Measurements from ENCODE around the gene PDE11A. TPM values are rescaled to one million over a fixed set of nuclear protein-coding genes. Genes with fewer than 3 reads are reported as not detected.

The PDE11A gene
- total and polyA plus RNA-seq, 4 donors: 0.11 to 1.3 (median 0.25) TPM; not detected in 1

DNA sequence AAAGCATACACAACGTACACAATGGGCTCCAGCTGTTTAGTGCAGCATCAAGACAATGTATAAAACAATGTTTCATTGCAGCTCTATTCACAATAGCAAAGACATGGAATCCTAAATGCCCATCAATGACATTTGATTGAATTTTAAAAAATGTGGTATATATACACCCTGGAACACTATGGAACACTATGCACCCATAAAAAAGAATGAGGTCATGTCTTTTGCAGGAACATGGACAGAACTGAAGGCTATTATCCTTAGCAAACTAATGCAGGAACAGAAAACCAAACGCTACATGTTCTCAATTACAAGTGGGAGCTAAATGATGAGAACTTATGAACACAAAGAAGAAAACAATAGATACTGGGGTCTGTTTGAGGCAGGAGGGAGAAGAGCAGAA, 364.5 kb downstream of the PDE11A start:
- H3K36me3 ChIP-seq (ENCODE audit: control insufficient read depth in 4 of 4, insufficient read depth in 4 of 4, low read length in 4 of 4): no peaks in the 10 kb centered on the region
- peaks cover 0 to 4% (median 0%) of the 10 kb centered on the region in 4 donors for H3K9me3 ChIP-seq (ENCODE audit: control insufficient read depth in 4 of 4, insufficient read depth in 3 of 4, low read length in 3 of 4)
- H3K9ac ChIP-seq (ENCODE audit: insufficient read depth in 1 of 2, low read length in 2 of 2): no peak overlapping the region
- TF ChIP-seq, protein P1, sequence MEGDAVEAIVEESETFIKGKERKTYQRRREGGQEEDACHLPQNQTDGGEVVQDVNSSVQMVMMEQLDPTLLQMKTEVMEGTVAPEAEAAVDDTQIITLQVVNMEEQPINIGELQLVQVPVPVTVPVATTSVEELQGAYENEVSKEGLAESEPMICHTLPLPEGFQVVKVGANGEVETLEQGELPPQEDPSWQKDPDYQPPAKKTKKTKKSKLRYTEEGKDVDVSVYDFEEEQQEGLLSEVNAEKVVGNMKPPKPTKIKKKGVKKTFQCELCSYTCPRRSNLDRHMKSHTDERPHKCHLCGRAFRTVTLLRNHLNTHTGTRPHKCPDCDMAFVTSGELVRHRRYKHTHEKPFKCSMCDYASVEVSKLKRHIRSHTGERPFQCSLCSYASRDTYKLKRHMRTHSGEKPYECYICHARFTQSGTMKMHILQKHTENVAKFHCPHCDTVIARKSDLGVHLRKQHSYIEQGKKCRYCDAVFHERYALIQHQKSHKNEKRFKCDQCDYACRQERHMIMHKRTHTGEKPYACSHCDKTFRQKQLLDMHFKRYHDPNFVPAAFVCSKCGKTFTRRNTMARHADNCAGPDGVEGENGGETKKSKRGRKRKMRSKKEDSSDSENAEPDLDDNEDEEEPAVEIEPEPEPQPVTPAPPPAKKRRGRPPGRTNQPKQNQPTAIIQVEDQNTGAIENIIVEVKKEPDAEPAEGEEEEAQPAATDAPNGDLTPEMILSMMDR (IDR thresholded peaks at IDR 0.05; ENCODE audit: control extremely low read depth, extremely low read depth): no peak
- H3K27ac ChIP-seq (ENCODE audit: low read depth in 1 of 2, low read length in 1 of 2): no peak overlapping the region
- H3K27me3 ChIP-seq (ENCODE audit: control insufficient read depth in 3 of 3, insufficient read depth in 3 of 3, low read length in 2 of 3): no peaks in the 10 kb centered on the region
- ATAC-seq (ENCODE audit: insufficient read depth, low FRiP score) (no peak), DNase-seq (no peak)
- H3K4me1 ChIP-seq (ENCODE audit: control insufficient read depth in 5 of 5, insufficient read depth in 5 of 5, low read length in 5 of 5): peaks cover 0 to 7% (median 2%) of the 10 kb centered on the region in 5 donors
- 93 to 96% methylated on average over 2 of the region's 2 CpGs for WGBS, 2 donors
- no peak overlapping the region for H3K4me3 ChIP-seq

DNA sequence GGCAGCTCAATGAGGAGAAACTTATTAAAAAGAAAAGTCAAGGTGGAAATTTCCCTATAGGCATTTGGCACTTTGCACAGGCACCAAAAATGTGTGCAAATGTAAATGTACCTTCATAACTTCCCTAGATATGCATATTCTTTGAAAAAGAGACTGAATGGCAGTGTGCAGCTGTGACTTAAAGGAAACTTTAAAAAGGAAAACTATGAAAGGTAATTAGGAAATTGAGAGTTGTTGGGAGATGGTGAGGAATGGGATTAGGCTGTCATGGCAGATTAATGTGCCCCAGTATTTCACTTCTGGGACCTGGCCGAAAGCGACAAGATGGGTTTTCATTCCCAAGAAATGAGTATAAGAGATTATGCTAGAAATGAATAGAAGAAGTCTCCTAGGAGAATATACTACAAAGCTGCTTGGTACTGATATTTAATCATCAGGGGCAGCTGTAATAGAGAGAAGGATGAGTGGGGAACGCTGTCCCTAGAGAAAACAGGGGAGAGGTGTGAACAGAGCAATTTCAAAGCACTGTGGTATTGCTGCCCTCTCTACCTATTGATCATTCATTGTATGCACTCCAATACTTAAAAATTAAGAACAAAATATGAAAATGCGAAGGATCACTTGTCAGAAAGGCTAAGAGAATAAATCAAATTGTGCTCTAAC, 366.9 kb downstream of the PDE11A start:
- Histone ChIP-seq H3K4me3 (no peak overlapping the region), H3K9me3 (ENCODE audit: control insufficient read depth in 4 of 4, insufficient read depth in 3 of 4, low read length in 3 of 4) (peaks cover 0 to 3% (median 0%) of the 10 kb centered on the region in 4 donors), H3K27ac (ENCODE audit: low read depth in 1 of 2, low read length in 1 of 2) (no peak overlapping the region), H3K4me1 (ENCODE audit: control insufficient read depth in 5 of 5, insufficient read depth in 5 of 5, low read length in 5 of 5) (peaks cover 0 to 7% (median 2%) of the 10 kb centered on the region in 5 donors), H3K36me3 (ENCODE audit: control insufficient read depth in 4 of 4, insufficient read depth in 4 of 4, low read length in 4 of 4) (no peaks in the 10 kb centered on the region), H3K27me3 (ENCODE audit: control insufficient read depth in 3 of 3, insufficient read depth in 3 of 3, low read length in 2 of 3) (no peaks in the 10 kb centered on the region), H3K9ac (ENCODE audit: insufficient read depth in 1 of 2, low read length in 2 of 2) (no peak overlapping the region)
- TF ChIP-seq, protein P1 (IDR thresholded peaks at IDR 0.05; ENCODE audit: control extremely low read depth, extremely low read depth): no peak
- DNase-seq (no peak), ATAC-seq (ENCODE audit: insufficient read depth, low FRiP score) (no peak)
- 89 to 94% methylated on average over 4 of the region's 4 CpGs for WGBS, 2 donors

DNA sequence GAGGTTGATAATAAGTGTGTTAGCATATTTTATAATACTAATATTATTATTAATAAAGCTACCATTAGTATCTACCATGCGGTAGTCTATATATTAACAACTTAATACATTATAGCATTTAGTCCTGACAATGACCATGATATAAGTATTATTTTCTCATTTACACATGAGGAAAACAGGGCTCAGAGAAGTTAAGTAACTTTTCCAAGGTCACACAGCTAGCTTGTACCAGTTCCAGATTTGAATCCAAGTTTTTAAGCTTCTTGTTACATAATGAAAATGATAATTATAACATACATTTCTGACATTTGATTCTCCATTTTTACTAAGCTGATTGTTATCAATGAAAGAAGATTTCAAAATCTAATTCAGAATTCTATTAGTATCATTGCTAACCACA, 369.4 kb downstream of the PDE11A start:
- Histone ChIP-seq H3K9me3 (ENCODE audit: control insufficient read depth in 4 of 4, insufficient read depth in 3 of 4, low read length in 3 of 4) (no peaks in the 10 kb centered on the region), H3K27ac (ENCODE audit: low read depth in 1 of 2, low read length in 1 of 2) (no peak overlapping the region), H3K4me1 (ENCODE audit: control insufficient read depth in 5 of 5, insufficient read depth in 5 of 5, low read length in 5 of 5) (no peaks in the 10 kb centered on the region), H3K4me3 (no peak overlapping the region), H3K9ac (ENCODE audit: insufficient read depth in 1 of 2, low read length in 2 of 2) (no peak overlapping the region), H3K27me3 (ENCODE audit: control insufficient read depth in 3 of 3, insufficient read depth in 3 of 3, low read length in 2 of 3) (no peaks in the 10 kb centered on the region), H3K36me3 (ENCODE audit: control insufficient read depth in 4 of 4, insufficient read depth in 4 of 4, low read length in 4 of 4) (no peaks in the 10 kb centered on the region)
- TF ChIP-seq, protein P1 (IDR thresholded peaks at IDR 0.05; ENCODE audit: control extremely low read depth, extremely low read depth): no peak
- 97 to 100% methylated on average over 1 of the region's 1 CpG for WGBS, 2 donors
- no peak for DNase-seq
- no peak for ATAC-seq (ENCODE audit: insufficient read depth, low FRiP score)

DNA sequence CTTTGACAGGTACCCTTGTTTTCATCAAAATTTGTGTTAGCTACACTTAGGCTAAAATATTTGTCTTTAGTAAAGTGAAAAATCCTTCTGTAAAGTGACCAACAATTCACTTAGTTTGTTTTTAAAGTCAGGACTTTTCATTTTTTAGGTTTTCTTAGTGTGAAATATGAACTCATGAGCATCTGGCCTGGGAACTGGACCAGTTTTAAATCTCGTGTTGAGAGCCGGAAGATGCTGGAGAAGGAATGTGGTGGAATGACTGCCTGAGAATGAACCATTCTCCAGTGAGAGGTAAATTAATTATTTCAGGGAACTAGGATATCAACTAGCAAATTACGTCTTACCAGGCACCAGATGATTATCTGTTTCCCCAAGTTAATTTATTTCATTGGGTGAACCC, 374.3 kb downstream of the PDE11A start:
- ATAC-seq (ENCODE audit: insufficient read depth, low FRiP score) (no peak), DNase-seq (no peak)
- TF ChIP-seq, protein P1 (IDR thresholded peaks at IDR 0.05; ENCODE audit: control extremely low read depth, extremely low read depth): no peak
- H3K9me3 ChIP-seq (ENCODE audit: control insufficient read depth in 4 of 4, insufficient read depth in 3 of 4, low read length in 3 of 4): peaks cover 0 to 1% (median 0%) of the 10 kb centered on the region in 4 donors
- no peak overlapping the region for H3K4me3 ChIP-seq
- H3K9ac ChIP-seq (ENCODE audit: insufficient read depth in 1 of 2, low read length in 2 of 2): no peak overlapping the region
- 65 to 86% methylated on average over 3 of the region's 3 CpGs for WGBS, 2 donors
- H3K27me3 ChIP-seq (ENCODE audit: control insufficient read depth in 3 of 3, insufficient read depth in 3 of 3, low read length in 2 of 3): no peaks in the 10 kb centered on the region
- H3K4me1 ChIP-seq (ENCODE audit: control insufficient read depth in 5 of 5, insufficient read depth in 5 of 5, low read length in 5 of 5): peaks cover 0 to 4% (median 0%) of the 10 kb centered on the region in 5 donors
- no peak overlapping the region for H3K27ac ChIP-seq (ENCODE audit: low read depth in 1 of 2, low read length in 1 of 2)
- no peaks in the 10 kb centered on the region for H3K36me3 ChIP-seq (ENCODE audit: control insufficient read depth in 4 of 4, insufficient read depth in 4 of 4, low read length in 4 of 4)

Data from lung (tissue), 12 donors.